ENCODE data around the gene NKX3-2.

Gene NKX3-2

GRCh38 chr4:13539619-13540445 lies 4.5 kb downstream of the NKX3-2 start:
- ATAC-seq (no peak), DNase-seq (ENCODE audit: low spot score in 2 of 2) (no peak)
- H3K4me1 Mint-ChIP-seq = peaks cover 24% of the 10 kb centered on the region
- no peak overlapping the region for H3K4me3 Mint-ChIP-seq
- no peak overlapping the region for H3K27ac Mint-ChIP-seq
- H3K9me3 Mint-ChIP-seq = peaks cover 6% of the 10 kb centered on the region
- peaks cover 5% of the 10 kb centered on the region for H3K36me3 Mint-ChIP-seq

GRCh38 chr4:13539047-13539618 lies 5.2 kb downstream of the NKX3-2 start:
- H3K27ac Mint-ChIP-seq = peak overlapping the region; percentile 85

GRCh38 chr4:13538427-13538973 lies 5.8 kb downstream of the NKX3-2 start:
- H3K36me3 Mint-ChIP-seq = peaks cover 5% of the 10 kb centered on the region
- peaks cover 6% of the 10 kb centered on the region for H3K9me3 Mint-ChIP-seq
- peak overlapping the region; percentile 85 for H3K27ac Mint-ChIP-seq
- peaks cover 27% of the 10 kb centered on the region for H3K4me1 Mint-ChIP-seq
- no peak for DNase-seq (ENCODE audit: low spot score in 2 of 2)
- no peak for ATAC-seq
- H3K4me3 Mint-ChIP-seq = peak overlapping the region; percentile 40

More at GRCh38 chr4:13539047-13539618, 5.2 kb downstream of the NKX3-2 start:
- ATAC-seq (no peak), DNase-seq (ENCODE audit: low spot score in 2 of 2) (no peak)
- Mint-ChIP-seq H3K36me3 (peaks cover 5% of the 10 kb centered on the region), H3K4me3 (peak overlapping the region; percentile 40), H3K4me1 (peaks cover 24% of the 10 kb centered on the region), H3K9me3 (peaks cover 6% of the 10 kb centered on the region)

GRCh38 chr4:13537832-13538177 lies 6.5 kb downstream of the NKX3-2 start:
- peak overlapping the region; percentile 85 for H3K27ac Mint-ChIP-seq
- H3K4me3 Mint-ChIP-seq = peak overlapping the region; percentile 40
- H3K4me1 Mint-ChIP-seq = peaks cover 20% of the 10 kb centered on the region
- peaks cover 5% of the 10 kb centered on the region for H3K36me3 Mint-ChIP-seq
- H3K9me3 Mint-ChIP-seq = peaks cover 6% of the 10 kb centered on the region
- DNase-seq (ENCODE audit: low spot score in 2 of 2) (no peak), ATAC-seq (no peak)

GRCh38 chr4:13537011-13537831 lies 7.1 kb downstream of the NKX3-2 start:
- H3K4me3 Mint-ChIP-seq = no peak overlapping the region
- no peak overlapping the region for H3K27ac Mint-ChIP-seq

GRCh38 chr4:13536607-13537006 lies 7.7 kb downstream of the NKX3-2 start:
- H3K4me1 Mint-ChIP-seq = peaks cover 17% of the 10 kb centered on the region
- no peak for DNase-seq (ENCODE audit: low spot score in 2 of 2)
- ATAC-seq = no peak
- H3K4me3 Mint-ChIP-seq = no peak overlapping the region
- H3K36me3 Mint-ChIP-seq = peaks cover 5% of the 10 kb centered on the region
- peaks cover 6% of the 10 kb centered on the region for H3K9me3 Mint-ChIP-seq
- no peak overlapping the region for H3K27ac Mint-ChIP-seq

More at GRCh38 chr4:13537011-13537831, 7.1 kb downstream of the NKX3-2 start:
- no peak for DNase-seq (ENCODE audit: low spot score in 2 of 2)
- Mint-ChIP-seq H3K4me1 (peaks cover 17% of the 10 kb centered on the region), H3K36me3 (peaks cover 5% of the 10 kb centered on the region), H3K9me3 (peaks cover 6% of the 10 kb centered on the region)
- ATAC-seq = no peak

GRCh38 chr4:13535708-13536361 lies 8.5 kb downstream of the NKX3-2 start:
- Mint-ChIP-seq H3K9me3 (peaks cover 6% of the 10 kb centered on the region), H3K36me3 (peaks cover 5% of the 10 kb centered on the region), H3K27ac (no peak overlapping the region), H3K4me1 (peaks cover 25% of the 10 kb centered on the region), H3K4me3 (no peak overlapping the region)
- DNase-seq (ENCODE audit: low spot score in 2 of 2) (no peak), ATAC-seq (no peak)

- no peak for ATAC-seq
- H3K27ac Mint-ChIP-seq = no peak overlapping the region
- peaks cover 5% of the 10 kb centered on the region for H3K36me3 Mint-ChIP-seq
These were observed 9.2 kb downstream of the NKX3-2 start for GRCh38 chr4:13535118-13535517.

GRCh38 chr4:13534344-13535063 lies 9.8 kb downstream of the NKX3-2 start:
- peaks cover 6% of the 10 kb centered on the region for H3K9me3 Mint-ChIP-seq
- H3K4me1 Mint-ChIP-seq = peaks cover 27% of the 10 kb centered on the region
- H3K4me3 Mint-ChIP-seq = no peak overlapping the region
- peaks cover 5% of the 10 kb centered on the region for H3K36me3 Mint-ChIP-seq
- DNase-seq (ENCODE audit: low spot score in 2 of 2) (no peak), ATAC-seq (no peak)
- no peak overlapping the region for H3K27ac Mint-ChIP-seq

More at GRCh38 chr4:13535118-13535517, 9.2 kb downstream of the NKX3-2 start:
- no peak overlapping the region for H3K4me3 Mint-ChIP-seq
- no peak for DNase-seq (ENCODE audit: low spot score in 2 of 2)
- H3K4me1 Mint-ChIP-seq = peaks cover 27% of the 10 kb centered on the region
- H3K9me3 Mint-ChIP-seq = peaks cover 6% of the 10 kb centered on the region

GRCh38 chr4:13533670-13534343 lies 10.5 kb downstream of the NKX3-2 start:
- ATAC-seq (no peak), DNase-seq (ENCODE audit: low spot score in 2 of 2) (no peak)
- H3K27ac Mint-ChIP-seq = no peak overlapping the region
- peaks cover 30% of the 10 kb centered on the region for H3K4me1 Mint-ChIP-seq
- H3K4me3 Mint-ChIP-seq = no peak overlapping the region
- peaks cover 6% of the 10 kb centered on the region for H3K9me3 Mint-ChIP-seq
- H3K36me3 Mint-ChIP-seq = peaks cover 5% of the 10 kb centered on the region

GRCh38 chr4:13531625-13531998 lies 12.7 kb downstream of the NKX3-2 start:
- no peaks in the 10 kb centered on the region for H3K9me3 Mint-ChIP-seq
- no peak overlapping the region for H3K4me3 Mint-ChIP-seq
- ATAC-seq (no peak), DNase-seq (ENCODE audit: low spot score in 2 of 2) (no peak)
- no peaks in the 10 kb centered on the region for H3K36me3 Mint-ChIP-seq
- H3K4me1 Mint-ChIP-seq = peaks cover 35% of the 10 kb centered on the region
- no peak overlapping the region for H3K27ac Mint-ChIP-seq

- H3K4me1 Mint-ChIP-seq = peaks cover 35% of the 10 kb centered on the region
- DNase-seq (ENCODE audit: low spot score in 2 of 2) (no peak), ATAC-seq (no peak)
- no peaks in the 10 kb centered on the region for H3K36me3 Mint-ChIP-seq
- no peak overlapping the region for H3K4me3 Mint-ChIP-seq
- no peak overlapping the region for H3K27ac Mint-ChIP-seq
- no peaks in the 10 kb centered on the region for H3K9me3 Mint-ChIP-seq
These were observed 13.3 kb downstream of the NKX3-2 start for GRCh38 chr4:13530823-13531624.

- Mint-ChIP-seq H3K4me1 (peaks cover 35% of the 10 kb centered on the region), H3K36me3 (no peaks in the 10 kb centered on the region), H3K27ac (no peak overlapping the region), H3K9me3 (no peaks in the 10 kb centered on the region), H3K4me3 (peak overlapping the region; percentile 46)
- DNase-seq (ENCODE audit: low spot score in 2 of 2) (no peak), ATAC-seq (no peak)
These were observed 15.0 kb downstream of the NKX3-2 start for GRCh38 chr4:13529128-13529919.

All from stimulated activated effector memory CD8-positive, alpha-beta T cell treated with anti-CD3 and anti-CD28 coated beads, Interleukin-12 subunit alpha, Interleukin-12 subunit beta, amount 100 ng/mL, for 72 hours (primary cell).